SIG-M5 treated with dmso at 0.1 percent for 504 hours (cell line): ENCODE results near the gene PRSS50.

Experiments
- DNase-seq: peaks from one replicate; lab custom pipeline; 2025; ENCODE audit not compliant: unreplicated experiment; lab: John Stamatoyannopoulos, UW

PRSS50 gene

DNA sequence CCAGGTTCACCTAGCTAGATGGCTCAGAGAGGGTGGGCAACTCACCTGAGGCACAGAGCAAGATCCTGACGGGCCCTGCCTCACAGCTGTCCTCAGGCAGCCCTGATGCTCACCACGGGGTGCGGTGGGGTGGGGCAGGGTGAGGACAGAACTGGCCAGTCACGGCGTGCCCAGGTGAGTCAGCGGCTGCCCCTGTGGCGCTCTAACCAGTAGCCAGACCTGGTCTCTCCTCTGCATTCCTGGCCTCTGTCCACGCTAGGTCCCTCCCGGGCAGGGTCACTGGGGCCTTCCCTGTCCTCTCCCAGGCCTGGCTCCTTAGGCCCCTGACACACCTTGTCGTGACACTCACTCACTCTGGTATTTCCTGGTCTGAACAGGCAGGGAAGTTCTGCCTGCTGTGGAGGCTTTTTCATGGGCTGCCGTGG lies 25.1 kb downstream of the PRSS50 start:
- no peak for DNase-seq

DNA sequence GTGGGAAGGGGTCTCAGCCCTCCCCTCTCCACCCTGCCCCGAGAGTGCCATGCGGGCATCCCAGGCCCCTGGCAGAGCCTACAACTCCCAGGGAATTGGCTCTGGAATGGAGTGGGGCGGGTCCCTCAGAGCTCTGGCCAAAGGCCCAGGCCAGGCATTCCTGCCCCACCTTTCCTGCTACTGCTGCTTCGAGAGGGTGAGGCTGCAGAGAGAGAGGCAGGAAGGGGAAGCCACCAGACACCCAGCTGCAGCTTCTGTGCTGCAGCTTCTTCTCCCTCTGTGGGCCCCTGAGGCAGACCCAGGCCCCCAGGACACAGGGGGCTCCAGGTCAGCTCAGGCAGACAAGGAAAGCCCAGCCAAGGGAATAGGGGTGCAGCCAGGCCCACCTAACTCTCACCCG lies 26.9 kb downstream of the PRSS50 start:
- no peak for DNase-seq

DNA sequence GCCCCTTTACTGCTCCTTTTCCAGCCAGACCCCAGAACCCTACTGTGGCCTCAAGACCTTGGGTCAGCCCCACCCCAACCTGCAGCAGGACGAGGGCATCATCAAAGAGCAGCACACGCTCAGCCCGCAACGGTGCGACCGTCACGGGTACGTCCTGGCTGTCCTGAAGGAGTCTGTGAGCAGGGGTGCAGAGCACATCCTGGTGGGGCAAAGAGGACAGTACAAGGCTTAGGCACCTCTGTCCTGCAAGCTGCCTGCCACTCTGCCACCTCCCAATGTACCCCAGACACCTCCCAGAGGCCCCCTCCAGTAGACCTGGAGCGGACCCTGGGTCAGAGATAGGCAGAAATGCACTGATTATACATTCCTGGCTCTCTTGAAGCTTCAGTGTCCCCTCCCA lies 32.2 kb downstream of the PRSS50 start:
- DNase-seq = no peak

DNA sequence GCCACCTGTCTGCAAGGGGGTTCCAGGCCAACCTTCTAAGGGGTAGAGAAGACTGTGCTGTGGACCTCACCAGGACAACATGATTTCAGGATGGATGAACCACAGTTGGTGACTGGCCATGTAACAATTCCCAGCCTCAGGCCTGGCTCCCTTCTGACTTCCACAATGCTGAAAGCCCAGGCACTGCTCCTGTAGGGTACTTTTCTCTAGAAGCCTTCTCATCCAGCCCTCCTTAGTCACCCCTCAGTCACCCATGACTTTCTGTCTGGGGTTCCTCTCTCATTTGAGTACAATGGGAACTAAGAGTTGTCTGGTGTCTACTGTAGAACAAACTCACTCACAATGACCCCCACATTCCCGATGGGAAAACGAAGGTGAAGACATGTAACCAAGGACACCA lies 32.8 kb downstream of the PRSS50 start:
- DNase-seq = no peak

DNA sequence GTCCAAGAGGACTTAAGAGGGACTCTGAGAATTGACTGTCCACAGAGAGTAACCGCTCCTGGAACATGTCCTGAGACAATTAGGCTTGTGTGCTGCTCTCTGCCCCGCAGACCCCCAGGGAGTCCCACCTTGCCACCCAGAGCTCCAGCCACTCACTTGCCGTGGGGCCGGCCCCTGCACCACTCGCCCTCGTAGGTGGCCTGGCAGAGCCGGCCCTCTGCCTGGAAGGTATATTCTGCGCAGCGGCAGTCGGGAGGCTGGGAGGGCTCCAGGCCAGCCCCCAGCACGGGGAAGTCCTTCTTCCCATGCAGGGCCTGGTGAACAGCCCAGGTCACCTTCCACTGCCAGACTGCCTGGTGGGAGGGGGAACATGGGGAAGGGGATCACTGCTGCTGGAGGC lies 34.7 kb downstream of the PRSS50 start:
- DNase-seq = no peak

DNA sequence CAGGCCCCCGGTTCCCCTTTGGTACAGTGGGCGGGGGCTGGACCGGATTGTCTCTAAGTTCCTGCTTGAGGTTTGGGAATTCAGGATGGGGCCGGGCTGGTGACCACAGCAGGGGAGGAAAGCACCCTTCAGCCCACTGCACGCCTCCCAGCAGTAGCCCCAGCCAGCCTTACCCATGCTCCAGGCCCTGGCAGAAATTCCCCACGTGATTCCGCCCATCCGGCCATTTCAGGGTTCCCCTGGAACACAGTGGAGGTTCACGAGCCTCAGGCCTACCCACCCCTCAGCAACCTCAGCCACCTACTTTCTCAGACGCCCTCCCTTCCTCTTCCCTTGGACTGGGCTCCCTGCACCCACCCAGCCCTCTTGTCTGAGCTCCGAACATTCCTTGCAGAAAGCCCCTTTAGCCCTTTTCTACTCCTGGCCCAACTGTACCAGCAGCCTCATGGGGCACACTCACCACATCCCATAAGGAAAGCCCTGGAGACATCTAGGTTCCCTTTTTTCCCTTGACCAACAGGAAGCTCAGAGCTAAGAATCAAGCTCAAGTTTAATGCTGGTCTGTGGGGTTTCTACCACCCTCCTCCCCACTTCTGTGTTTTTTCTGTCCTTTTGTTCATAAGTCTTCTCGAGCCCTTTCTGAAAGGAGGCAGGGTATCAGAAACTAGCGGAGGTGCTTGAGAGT lies 35.7 kb downstream of the PRSS50 start:
- no peak for DNase-seq

DNA sequence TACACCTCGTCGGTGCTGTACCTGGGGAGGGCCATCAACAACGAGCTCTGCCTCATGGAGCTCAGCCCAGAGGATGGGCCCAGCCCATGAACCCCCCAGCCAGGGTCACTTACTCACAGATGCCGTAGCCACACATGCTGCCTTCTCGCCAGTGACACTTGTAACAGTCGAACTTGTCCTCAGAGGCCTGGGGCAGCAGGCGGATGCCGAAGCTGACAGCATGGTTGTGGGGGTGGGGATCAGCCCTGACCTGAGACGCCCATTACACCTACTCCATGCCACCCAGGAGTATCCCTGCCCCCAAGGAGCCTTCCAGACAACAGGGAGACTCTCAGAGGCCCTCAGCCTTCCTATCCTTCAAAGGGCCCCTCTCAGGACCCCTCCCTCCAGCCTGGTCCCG lies 36.3 kb downstream of the PRSS50 start:
- no peak for DNase-seq

DNA sequence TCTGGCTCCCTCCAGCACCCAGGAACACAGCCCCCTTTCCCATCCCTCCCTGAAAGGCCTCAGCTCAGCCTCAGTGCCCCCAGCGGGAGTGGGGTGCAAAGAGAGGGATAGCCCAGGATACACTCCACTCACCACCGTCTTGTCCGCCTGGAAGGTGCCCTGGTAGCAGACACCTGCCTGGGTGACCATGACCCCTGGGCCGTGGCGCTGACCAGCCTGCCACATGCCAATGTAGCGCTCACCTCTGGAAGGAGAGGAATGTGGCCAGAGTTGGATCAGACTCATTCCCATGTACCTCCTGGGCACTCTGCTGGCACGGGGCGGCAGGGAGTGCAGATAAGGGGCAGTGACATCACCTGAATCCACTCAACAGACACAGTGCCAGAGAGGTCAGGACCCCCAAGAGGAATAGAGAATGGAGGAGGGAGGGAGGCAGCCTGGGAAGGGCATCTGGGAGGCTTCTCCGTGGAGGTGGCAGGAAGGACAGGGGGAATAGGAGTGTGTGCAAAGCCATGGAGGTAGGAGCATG lies 37.3 kb downstream of the PRSS50 start:
- no peak for DNase-seq

DNA sequence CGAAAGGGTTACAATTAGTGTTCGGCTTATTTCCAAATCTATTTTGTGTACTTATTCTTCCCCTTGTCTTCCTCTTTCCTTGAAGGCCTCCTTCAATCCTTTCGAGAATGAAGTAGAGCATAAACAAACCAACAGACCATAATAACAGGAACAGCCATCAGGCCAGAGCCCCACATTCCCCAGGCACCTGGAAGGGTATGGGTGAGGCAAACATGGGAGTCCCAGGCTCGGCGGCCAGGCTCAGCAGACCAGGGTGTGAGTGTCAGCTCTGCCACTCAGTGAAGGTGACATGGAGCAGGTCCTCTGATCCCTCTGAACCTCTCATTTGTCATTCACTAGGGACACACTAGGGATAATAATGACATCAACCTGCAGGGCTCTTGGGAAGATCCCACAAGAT lies 38.0 kb downstream of the PRSS50 start:
- DNase-seq = no peak

DNA sequence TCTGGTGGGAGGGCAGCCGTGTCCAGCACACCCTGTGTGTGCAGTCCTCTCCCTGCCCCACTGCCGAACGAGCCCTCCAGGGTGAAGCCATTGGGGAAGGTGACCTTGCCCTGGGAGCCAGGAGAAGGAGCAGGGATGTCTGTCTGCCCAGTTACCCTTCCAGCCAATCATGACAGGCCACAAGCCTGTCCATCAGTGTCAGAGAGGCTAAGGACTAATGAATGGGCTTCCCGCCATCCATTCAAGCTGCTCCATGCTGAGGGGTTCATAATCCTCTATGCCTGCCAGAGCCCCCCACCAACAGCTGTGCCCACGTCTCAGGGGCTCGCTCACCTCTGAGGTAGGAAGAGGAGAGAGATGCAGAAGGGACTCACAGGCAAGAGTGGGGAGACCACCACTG lies 39.4 kb downstream of the PRSS50 start:
- DNase-seq = no peak

DNA sequence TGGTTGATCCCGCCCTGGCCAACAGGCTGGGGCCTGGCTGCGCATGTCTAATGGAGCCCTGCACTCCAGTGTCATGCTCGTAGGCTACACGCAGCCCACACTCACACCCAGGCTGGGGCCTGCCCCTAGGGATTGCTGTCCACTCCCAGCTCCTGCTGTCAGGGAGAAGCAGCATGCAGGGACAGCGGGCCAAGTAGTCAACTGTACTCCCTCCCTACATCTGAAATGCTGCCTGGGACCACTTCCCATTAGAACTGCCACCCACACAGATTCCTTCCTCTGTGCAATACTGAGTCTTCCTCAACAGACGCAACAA lies 40.3 kb downstream of the PRSS50 start:
- DNase-seq = no peak

DNA sequence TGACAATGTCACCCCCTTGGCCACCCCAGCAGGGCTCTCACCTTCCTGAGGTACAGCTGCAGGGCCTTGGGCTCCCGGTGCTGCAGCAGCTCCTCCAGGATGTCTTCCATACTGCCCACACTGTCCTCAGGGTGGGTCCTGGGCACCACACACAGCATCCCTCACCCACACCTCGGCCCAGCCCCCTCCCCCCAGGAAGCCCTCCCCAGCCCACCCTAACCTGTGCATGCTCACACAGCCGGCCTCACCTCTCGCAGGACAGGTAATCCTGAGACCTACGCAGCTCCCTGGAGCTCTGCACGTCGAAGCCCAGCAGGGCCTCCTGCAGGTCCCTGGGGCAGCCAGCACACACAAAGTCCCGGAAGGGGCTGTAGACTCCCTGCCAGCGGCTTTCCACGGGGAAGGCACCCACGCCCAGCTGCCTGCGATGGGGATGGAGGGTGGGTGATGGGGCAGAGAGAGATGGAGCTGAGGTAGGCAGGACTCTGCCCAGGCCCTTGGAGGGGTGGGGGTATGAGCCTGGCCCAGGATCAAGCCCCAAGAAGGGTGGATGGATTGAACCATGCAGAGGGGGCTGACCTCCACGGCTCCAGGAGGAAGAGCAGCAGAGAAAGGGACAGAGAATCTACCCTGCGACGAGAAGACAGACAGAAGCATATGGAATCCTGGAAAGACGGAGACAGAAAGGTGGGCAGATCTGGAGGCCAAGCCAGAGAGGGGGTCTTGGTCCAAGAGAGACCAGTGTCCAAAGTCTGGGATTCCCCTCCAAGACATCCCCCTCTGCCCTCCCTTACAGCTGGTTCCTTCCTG lies 40.9 kb downstream of the PRSS50 start:
- no peak for DNase-seq

DNA sequence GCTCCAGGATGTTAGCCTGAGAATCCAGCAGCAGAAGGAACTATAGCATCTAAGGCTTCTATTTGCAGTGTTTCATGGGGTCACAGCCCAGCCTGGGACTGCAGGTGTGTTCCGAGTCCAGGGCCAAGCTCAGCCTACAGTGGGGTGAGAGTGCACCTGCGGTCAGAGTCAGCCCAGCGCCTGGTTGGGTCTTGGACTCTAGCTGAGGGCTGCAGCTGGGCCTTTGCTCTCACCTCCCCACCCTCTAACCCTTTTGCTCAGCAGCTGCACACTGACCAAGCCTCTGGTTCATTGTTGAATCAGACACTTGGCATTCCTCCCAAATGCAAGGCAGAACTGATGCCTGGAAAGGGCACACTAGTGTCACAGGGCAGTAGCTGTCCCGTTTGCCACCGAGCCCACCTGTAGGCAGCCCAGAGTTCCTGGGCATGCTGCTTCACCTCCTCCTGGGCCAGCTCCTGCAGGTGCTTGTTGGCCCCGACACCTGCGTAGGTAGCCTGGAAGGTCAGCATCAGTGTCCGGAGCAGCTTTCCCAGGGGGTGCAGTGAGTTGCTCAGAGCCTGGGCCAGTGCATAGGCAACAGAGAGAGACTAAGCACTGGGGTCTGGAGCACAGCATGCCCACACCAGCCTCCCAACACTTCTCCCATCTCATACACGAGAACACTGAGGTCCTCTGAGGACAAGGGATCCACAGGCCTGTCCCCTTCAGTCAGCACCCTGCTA lies 41.7 kb downstream of the PRSS50 start:
- no peak for DNase-seq

DNA sequence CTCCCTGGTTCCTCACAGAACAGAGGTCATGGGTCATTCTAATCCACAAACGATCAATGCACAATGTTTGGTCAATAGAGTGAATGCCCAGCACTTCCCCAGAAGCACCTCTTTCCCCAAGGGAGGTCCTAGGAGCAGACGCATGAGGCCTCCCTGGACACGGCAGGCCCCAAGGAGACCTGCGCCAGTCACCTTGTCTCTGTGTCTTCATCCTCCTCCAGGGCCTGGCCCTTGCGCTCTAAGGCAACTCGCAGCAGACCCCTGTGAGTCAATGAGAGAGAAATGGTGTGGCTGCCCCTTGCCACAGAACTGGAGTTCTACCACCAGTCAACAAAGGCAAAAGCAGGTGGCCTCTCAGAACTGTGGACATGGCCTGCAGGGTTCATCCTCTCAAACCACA lies 42.2 kb downstream of the PRSS50 start:
- no peak for DNase-seq

DNA sequence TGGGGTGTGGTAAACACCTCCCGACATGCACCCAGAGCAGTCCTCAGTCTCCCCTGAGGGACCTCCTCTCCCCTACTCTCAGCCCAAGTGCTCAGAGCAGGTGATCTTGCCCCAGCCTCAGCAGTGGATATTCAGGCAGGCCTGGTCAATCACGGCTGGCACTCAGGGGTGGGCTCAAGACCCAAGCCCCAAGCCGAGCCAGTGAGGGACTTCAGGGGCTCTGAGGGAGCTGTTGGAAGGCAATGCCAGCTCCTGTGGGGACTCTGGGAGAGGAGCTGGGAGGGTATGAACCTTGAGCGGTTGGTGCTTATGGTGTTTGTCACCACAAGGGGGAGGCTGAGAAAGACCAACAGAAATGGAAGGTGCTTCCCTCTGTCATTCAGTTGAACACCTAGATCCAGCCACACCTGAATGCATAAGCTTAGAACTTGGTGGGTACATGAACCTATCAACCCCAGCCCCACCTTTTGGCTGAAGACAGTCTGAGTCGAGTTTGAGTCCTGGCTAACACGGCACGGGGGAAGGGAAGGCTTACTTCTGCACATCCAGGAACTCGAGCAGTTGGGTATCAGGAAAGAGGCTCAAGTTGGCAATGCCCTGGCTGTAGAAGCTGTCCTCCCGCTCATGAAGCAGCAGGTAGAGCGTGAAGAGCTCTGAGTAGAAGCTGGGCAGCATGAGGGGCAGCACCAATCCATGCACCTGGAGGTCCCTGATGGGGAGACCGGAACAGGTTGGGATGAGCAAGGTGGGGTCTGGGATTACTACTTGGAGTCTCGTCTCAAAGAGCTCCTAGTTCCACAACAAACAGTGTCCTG lies 43.4 kb downstream of the PRSS50 start:
- DNase-seq = no peak

DNA sequence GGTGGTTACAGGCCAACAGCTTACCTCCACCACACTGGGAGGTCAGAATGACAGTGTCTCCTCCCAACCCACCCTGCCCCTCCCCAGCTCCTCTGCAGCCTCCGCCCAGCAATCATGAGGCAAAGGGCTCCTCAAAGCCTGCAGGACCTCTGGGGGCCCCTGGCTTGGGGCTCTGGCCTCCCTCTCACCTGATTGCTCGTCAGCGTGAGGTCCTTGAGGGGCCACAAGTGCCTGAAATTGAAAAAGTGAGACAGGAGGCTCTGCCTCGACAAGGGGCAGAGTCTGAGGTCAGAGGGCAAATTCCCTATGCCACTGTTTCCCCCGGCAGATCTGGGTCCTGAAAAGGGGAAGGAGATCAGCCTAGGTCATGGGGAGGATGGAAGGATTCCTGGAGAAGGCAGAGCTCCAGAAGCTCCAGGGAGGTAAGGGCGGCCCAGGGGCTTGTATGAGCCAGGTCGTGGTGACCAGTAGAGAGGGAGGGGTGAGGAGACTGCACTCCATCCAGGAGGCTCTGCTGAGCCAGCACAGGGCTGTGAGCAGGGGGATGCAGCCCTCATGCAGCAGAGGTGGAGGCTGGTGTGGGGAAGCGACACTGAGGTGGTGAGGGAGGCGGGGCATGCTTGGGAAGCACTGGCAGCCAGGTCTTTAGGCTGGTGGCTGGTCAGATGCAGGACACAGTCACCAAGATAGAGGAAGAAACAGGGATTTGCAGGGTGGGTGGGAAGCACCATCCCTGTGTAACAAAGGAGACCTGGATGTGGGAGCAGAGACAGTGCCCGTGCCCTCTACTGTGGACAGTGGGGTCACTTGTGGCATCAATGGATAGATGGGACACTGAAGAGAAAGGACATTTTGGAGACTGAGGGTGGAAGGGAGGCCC lies 44.3 kb downstream of the PRSS50 start:
- no peak for DNase-seq

DNA sequence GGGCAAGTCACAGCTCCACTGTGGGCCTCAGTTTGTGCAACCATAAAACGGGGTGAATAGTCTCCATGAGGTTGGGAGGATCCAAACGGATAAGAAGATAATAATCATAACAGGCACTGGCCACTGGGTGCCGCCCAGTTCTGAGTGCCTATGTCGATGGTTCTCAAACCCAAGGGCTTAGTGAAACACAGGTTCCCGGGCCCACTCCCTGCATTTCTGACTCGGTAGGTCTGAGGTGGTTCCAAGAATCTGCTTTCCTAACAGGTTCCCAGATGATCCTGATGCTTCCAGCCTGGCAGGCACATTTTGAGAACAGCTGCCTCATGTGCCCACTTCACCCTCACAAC lies 45.3 kb downstream of the PRSS50 start:
- DNase-seq = no peak

DNA sequence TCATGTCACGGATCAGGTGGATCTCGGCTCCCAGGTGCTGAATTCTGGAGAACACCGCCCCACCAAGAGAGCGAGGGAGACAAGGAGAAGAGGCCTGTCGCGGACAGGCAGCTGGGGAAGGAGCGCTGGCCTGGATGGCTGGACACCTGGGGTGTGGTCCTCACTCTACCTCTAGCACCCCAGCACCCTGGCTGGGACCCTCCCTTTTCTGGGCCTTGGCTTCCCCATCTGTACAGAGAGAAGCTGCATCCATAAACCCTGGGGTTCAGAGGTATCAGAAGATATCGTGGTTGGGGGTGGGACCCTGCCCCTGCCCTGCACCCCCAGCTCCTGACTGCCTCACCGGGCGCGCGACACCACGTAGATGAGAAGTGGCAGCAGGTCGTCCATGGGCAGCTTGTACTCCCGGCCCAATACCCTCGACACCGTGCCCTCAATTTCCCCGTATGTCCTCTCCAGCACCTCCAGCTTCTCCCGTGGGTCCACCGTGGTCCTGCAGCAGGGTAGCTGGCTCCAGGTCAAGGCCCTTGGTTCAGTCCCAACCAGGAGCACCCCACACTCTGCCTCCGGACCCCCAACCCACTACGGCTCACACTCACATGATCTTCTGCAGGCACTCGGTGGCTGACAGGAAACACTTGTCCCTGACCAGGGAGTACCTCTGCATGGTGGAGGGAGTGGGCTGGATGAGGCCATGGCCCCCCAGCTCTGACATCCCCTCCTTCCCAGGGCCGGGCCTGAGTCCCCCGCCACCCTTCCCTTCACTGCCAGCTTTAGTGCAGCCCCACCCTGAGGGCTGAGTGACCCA lies 45.9 kb downstream of the PRSS50 start:
- DNase-seq = no peak

DNA sequence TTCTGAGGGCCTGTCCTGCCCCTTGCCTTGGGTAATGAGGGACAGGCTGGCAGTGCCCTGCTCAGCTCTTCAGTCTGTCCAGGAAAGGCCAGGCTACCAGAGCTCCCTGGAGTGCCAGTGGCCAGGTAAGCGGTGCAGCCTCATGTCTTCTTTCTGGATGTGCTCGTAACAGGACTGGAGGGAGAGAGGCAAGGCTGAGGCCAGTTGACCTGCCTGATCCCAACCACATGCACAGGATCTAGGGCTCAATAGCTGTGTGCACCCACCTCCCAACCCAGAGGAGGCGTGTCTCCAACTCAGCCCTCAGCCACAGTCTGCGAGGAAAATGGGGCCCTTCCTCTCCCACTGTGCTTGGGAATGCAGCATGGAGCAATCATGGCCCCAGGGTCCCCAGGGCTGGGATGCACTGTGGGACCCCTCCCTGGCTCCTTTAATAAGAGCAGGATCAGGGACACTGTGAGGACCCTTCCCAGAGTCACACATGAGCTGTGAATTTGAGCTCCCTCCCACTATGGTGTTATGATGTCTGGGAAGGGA lies 46.7 kb downstream of the PRSS50 start:
- no peak for DNase-seq
